AG20443 (cell line): ENCODE data around the gene NINJ1.
"Not testable (repeated sequence)": the region's sequence is repeated elsewhere in the genome, so short reads cannot be mapped to it uniquely, and the experiment has no call there.

Source experiments
- DNase-seq: peaks from one replicate; pipeline ENCODE4 v3.0.0; 2012; ENCODE audit warnings: low spot score, mixed read lengths

NINJ1 gene

GRCh38 chr9:93159601-93160471 lies 25.8 kb upstream of the NINJ1 start:
- peak; percentile 94 for DNase-seq

- no peak for DNase-seq
These were observed 22.5 kb upstream of the NINJ1 start for GRCh38 chr9:93156475-93157008.

GRCh38 chr9:93155716-93156474 lies 21.8 kb upstream of the NINJ1 start:
- no peak for DNase-seq

- DNase-seq, result peak; percentile 49
These were observed 20.3 kb upstream of the NINJ1 start for GRCh38 chr9:93154293-93154903.

- no peak for DNase-seq
These were observed 17.2 kb upstream of the NINJ1 start for GRCh38 chr9:93151097-93151784.

- no peak for DNase-seq
These were observed 15.3 kb upstream of the NINJ1 start for GRCh38 chr9:93149361-93149760.

GRCh38 chr9:93148721-93149120 lies 14.7 kb upstream of the NINJ1 start:
- DNase-seq, result no peak

- no peak for DNase-seq
These were observed 13.6 kb upstream of the NINJ1 start for GRCh38 chr9:93147632-93148031.

- not testable (repeated sequence) for DNase-seq
These were observed 12.6 kb upstream of the NINJ1 start for GRCh38 chr9:93146696-93147095.

- peak; percentile 30 for DNase-seq
These were observed 9.9 kb upstream of the NINJ1 start for GRCh38 chr9:93143830-93144530.

- peak; percentile 43 for DNase-seq
These were observed 7.9 kb upstream of the NINJ1 start for GRCh38 chr9:93141771-93142483.

GRCh38 chr9:93139365-93140182 lies 5.5 kb upstream of the NINJ1 start:
- no peak for DNase-seq

- DNase-seq, result no peak
These were observed 4.2 kb upstream of the NINJ1 start for GRCh38 chr9:93138171-93138764.

GRCh38 chr9:93137362-93137761 lies 3.3 kb upstream of the NINJ1 start:
- no peak for DNase-seq

- peak; percentile 59 for DNase-seq
These were observed 2.0 kb upstream of the NINJ1 start for GRCh38 chr9:93136011-93136440.

GRCh38 chr9:93134740-93135444 lies 841 bp upstream of the NINJ1 start:
- DNase-seq, result no peak

GRCh38 chr9:93133681-93134014 lies 403 bp downstream of the NINJ1 start:
- DNase-seq, result no peak

GRCh38 chr9:93132946-93133680 lies 938 bp downstream of the NINJ1 start:
- DNase-seq, result peak; percentile 93
